Ovary (tissue), 9 donors: Measurements from ENCODE around the gene MCM3AP. TPM values are rescaled to one million over a fixed set of nuclear protein-coding genes. Genes with fewer than 3 reads are reported as not detected.

Source experiments
- DNase-seq, 5 donors: peaks; one replicate each; pipeline ENCODE4 v3.0.0-alpha.2; 2019 to 2020
- H3K27ac ChIP-seq, 2 donors: fragments of 200-600 bp; one replicate each; pipeline versions ENCODE4 v1.5.1 to v1.8.0; 2019 to 2022
- H3K27me3 ChIP-seq: fragments of 200-600 bp; one replicate; pipeline ENCODE4 v1.8.0; 2022
- H3K36me3 ChIP-seq: fragments of 200-600 bp; sonication (generic); one replicate; pipeline ENCODE4 v1.5.1; 2019
- H3K4me1 ChIP-seq: one replicate; pipeline ENCODE4 v1.8.1; 2013; ENCODE audit warnings: mild to moderate bottlenecking, moderate library complexity; ENCODE audit not compliant: insufficient read depth
- H3K4me3 ChIP-seq: fragments of 200-600 bp; sonication (generic); one replicate; pipeline ENCODE4 v1.5.1; 2017
- H3K9me3 ChIP-seq, 2 donors: fragments of 200-600 bp in 1 of 2; sonication (generic) in 1 of 2; one replicate each; pipeline versions ENCODE4 v1.5.1 to v1.8.1; 2013 to 2019; ENCODE audit warnings: mild to moderate bottlenecking in 1 of 2, moderate library complexity in 1 of 2
- EP300 ChIP-seq: sonication (generic); formaldehyde crosslinking; IDR thresholded peaks from one replicate; pipeline ENCODE4 v1.6.1; 2017; ENCODE audit warnings: antibody characterized with exemption
- POLR2A ChIP-seq: fragments of 450-650 bp; IDR thresholded peaks from one replicate; pipeline ENCODE4 v1.6.1; 2017; ENCODE audit warnings: antibody characterized with exemption, mild to moderate bottlenecking, moderate library complexity
- WGBS, 3 donors: extraction: QIAGEN DNeasy Blood & Tissue Kit in 1 of 3; methylation state at CpG; one replicate each; pipeline versions ENCODE4 v1.1.5 to v1.1.7; 2013 to 2017; 5-methylcytosine and 5-hydroxymethylcytosine counted together
- intact Hi-C, 4 donors: fragments of 100-400 bp; cut with DNase I; formaldehyde crosslinking; loops; one replicate each; pipeline versions ENCODE4 v1.11.0 to v1.15.1; 2022 to 2023
- polyA plus RNA-seq, 2 donors: library from polyadenylated mRNA; stranded (reverse); fragments of 200-250 nt in 1 of 2; fragments of 350-450 nt in 1 of 2; fragmentation: Illumina TruSeq in 1 of 2; extraction: RNeasy Lipid Tissue Mini Kit (QIAGEN cat#74804) in 1 of 2; gene quantifications; one replicate each; pipeline ENCODE4 v1.2.3, GENCODE V29; 2013 to 2014
- total RNA-seq, 7 donors: library from RNA; depleted of rRNA in 2 of 7; stranded (reverse); fragments of >200 nt in 2 of 7; fragmentation: NEBNext Ultra II Directional in 3 of 7; extraction: Animal tissue kit (Norgen Biotek cat#: 25700) in 3 of 7; gene quantifications; one replicate each; pipeline versions ENCODE4 v1.1.0 to v1.2.4, GENCODE V29; 2016 to 2023
- TF ChIP-seq, protein P1 (sequence below), 3 donors: fragments of 450-650 bp in 2 of 3; fragments of 200-600 bp in 1 of 3; IDR thresholded peaks; one replicate each; pipeline versions ENCODE4 v1.5.1 to v1.8.0; 2016 to 2022; ENCODE audit warnings: antibody characterized with exemption in 3 of 3, mild to moderate bottlenecking in 1 of 3
- donor health status: DM: no; HTN: no; CAD: no; lungs with moderate emphysema.
- donor health status: DM: no; HTN: no; CAD: no.
- donor health status: Bipolar disorder and iron deficiency.
- donor health status: DM: yes; HTN: yes; CAD: no.
- donor health status: DM: no; HTN: no; CAD: no.
- donor health status: DM: yes; HTN: yes; CAD: no.

The MCM3AP gene
- total and polyA plus RNA-seq, 9 donors = 35.9 to 89.3 (median 70.3) TPM

- Histone ChIP-seq H3K36me3 (no peaks in the 10 kb centered on the region), H3K4me3 (no peak overlapping the region)
- 83 to 89% (median 86%) methylated on average over 6 of the region's 6 CpGs for WGBS, 3 donors
Measured at GRCh38 chr21:46250146-46250725, 35.2 kb downstream of the MCM3AP start.

DNA sequence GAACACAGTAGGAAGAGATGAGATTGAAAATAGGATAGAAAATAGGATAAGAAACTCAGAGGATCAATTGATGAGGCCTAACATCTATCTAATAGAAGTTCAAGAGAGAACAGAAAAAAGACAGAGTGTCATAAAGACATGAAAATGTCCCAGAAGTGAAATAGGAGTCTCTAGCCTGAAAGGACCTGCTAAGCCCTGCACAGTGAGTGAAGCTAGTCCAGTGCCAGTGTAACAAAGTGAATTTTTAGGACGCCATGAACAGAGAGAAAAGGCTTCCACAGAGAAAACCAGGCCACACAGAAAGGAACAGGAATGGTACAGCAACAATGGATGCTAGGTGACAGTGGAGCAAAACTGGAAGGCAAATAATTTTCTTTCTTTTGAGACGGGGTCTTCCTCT is 36.6 kb downstream of the MCM3AP start:
- TF ChIP-seq EP300 = no peak
- DNase-seq = no peak
- Histone ChIP-seq H3K9me3 (no peaks in the 10 kb centered on the region), H3K4me3 (no peak overlapping the region), H3K36me3 (no peaks in the 10 kb centered on the region), H3K27ac (no peak overlapping the region), H3K27me3 (no peaks in the 10 kb centered on the region), H3K4me1 (no peaks in the 10 kb centered on the region)
- 91 to 93% (median 92%) methylated on average over 2 of the region's 2 CpGs for WGBS, 3 donors
- intact Hi-C loops = no loop called here

More at GRCh38 chr21:46250146-46250725, 35.2 kb downstream of the MCM3AP start:
- no peak for TF ChIP-seq POLR2A
- intact Hi-C loops = no loop called here
- Histone ChIP-seq H3K27me3 (no peaks in the 10 kb centered on the region), H3K27ac (no peak overlapping the region), H3K9me3 (no peaks in the 10 kb centered on the region), H3K4me1 (no peaks in the 10 kb centered on the region)
- DNase-seq = no peak

DNA sequence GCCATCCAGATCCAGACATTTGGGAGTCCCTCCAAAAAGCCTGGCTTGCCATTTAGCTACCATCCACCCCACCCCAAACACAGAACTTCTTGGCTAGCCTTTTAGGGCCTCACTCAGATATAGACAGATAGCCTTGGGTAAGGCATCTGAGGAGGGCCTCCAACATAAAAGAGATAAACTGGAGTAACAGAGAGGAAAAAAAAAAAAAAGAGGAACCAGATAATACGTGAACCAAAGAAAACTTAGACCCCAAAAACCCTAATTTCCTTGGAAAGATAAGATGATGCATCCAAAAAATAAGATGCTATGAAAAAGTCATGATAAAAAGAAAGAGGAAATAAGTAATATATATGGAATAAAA is 37.0 kb downstream of the MCM3AP start:
- 91 to 97% (median 92%) methylated on average over 1 of the region's 1 CpG for WGBS, 3 donors
- Histone ChIP-seq H3K27ac (no peak overlapping the region), H3K4me3 (no peak overlapping the region), H3K36me3 (no peaks in the 10 kb centered on the region), H3K27me3 (no peaks in the 10 kb centered on the region), H3K4me1 (no peaks in the 10 kb centered on the region), H3K9me3 (no peaks in the 10 kb centered on the region)
- intact Hi-C loops = no loop called here
- DNase-seq = no peak
- no peak for TF ChIP-seq POLR2A
- no peak for TF ChIP-seq EP300
- TF ChIP-seq, protein P1, sequence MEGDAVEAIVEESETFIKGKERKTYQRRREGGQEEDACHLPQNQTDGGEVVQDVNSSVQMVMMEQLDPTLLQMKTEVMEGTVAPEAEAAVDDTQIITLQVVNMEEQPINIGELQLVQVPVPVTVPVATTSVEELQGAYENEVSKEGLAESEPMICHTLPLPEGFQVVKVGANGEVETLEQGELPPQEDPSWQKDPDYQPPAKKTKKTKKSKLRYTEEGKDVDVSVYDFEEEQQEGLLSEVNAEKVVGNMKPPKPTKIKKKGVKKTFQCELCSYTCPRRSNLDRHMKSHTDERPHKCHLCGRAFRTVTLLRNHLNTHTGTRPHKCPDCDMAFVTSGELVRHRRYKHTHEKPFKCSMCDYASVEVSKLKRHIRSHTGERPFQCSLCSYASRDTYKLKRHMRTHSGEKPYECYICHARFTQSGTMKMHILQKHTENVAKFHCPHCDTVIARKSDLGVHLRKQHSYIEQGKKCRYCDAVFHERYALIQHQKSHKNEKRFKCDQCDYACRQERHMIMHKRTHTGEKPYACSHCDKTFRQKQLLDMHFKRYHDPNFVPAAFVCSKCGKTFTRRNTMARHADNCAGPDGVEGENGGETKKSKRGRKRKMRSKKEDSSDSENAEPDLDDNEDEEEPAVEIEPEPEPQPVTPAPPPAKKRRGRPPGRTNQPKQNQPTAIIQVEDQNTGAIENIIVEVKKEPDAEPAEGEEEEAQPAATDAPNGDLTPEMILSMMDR (IDR thresholded peaks at IDR 0.05) = no peak

DNA sequence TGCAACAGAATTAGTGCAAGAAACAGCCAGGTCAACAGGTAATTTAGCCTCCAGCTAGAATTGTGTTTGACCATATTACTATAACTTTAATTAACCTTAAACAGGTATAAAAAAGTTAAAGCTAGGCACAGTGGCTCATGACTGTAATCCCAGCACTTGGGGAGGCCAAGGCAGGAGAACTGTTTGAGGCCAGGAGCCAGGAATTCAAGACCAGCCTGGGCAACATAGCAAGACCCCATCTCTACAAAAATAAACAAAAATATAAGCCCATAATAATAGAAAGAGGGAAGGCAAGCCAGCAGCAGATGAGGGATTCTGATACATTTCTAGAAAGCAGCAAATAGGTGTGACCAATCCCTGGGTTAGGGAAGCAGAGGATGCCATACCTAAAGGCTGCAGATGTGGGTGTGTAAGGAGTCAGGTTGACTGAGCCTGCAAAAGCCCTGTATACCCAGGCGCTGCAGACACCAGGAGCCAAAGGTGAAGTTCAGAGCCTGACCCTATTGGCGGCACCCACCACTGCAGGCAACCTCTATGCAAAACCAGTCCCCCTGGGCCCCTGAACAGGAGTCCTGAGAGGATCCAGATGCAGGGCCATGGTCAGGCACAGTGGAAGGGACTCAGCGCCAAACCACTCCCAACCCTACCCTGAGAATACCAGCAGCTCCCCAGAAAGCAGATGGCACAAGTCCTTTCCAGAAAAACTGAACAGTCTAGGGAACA is 37.6 kb downstream of the MCM3AP start:
- intact Hi-C loops = no loop called here
- no peaks in the 10 kb centered on the region for H3K4me1 ChIP-seq
- no peak overlapping the region for H3K27ac ChIP-seq
- 92 to 100% (median 95%) methylated on average over 2 to 3 of the region's 3 CpGs for WGBS, 3 donors
- H3K4me3 ChIP-seq = no peak overlapping the region
- no peak for DNase-seq
- no peaks in the 10 kb centered on the region for H3K36me3 ChIP-seq
- H3K27me3 ChIP-seq = no peaks in the 10 kb centered on the region
- H3K9me3 ChIP-seq = no peaks in the 10 kb centered on the region
- TF ChIP-seq POLR2A (no peak), EP300 (no peak)
- TF ChIP-seq, protein P1 (IDR thresholded peaks at IDR 0.05) = no peak

DNA sequence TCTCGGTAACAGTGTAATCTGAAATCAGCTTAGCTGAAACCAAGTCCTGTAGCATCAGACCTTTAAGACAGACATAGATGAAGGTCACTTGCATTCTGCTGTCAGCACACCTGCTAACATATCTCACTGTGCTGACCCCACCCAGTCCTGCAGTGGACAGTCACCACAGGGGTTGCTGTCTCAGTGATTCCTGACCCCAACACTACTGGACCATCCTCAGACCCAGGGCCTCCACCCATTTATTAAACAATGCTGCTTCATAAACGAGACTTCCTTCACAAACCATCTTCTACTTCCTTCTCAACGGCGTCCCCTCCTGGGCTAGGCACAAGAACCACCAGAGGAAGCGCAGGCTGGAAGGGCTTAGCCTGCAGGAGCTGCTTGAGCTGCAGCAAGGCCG is 39.1 kb downstream of the MCM3AP start:
- intact Hi-C loops = no loop called here
- Histone ChIP-seq H3K27ac (no peak overlapping the region), H3K4me1 (no peaks in the 10 kb centered on the region), H3K4me3 (no peak overlapping the region), H3K27me3 (no peaks in the 10 kb centered on the region), H3K36me3 (no peaks in the 10 kb centered on the region), H3K9me3 (no peaks in the 10 kb centered on the region)
- 81 to 86% (median 83%) methylated on average over 6 of the region's 6 CpGs for WGBS, 3 donors
- TF ChIP-seq, protein P1 (IDR thresholded peaks at IDR 0.05) = no peak
- no peak for TF ChIP-seq POLR2A
- TF ChIP-seq EP300 = no peak
- no peak for DNase-seq
